ENCODE measurements around the gene SH3BP4. TPM values are rescaled to one million over a fixed set of nuclear protein-coding genes. Genes with fewer than 3 reads are reported as not detected.

SH3BP4 gene
- total and polyA plus RNA-seq, 4 donors, result 4.1 to 18.4 (median 12.2) TPM

DNA sequence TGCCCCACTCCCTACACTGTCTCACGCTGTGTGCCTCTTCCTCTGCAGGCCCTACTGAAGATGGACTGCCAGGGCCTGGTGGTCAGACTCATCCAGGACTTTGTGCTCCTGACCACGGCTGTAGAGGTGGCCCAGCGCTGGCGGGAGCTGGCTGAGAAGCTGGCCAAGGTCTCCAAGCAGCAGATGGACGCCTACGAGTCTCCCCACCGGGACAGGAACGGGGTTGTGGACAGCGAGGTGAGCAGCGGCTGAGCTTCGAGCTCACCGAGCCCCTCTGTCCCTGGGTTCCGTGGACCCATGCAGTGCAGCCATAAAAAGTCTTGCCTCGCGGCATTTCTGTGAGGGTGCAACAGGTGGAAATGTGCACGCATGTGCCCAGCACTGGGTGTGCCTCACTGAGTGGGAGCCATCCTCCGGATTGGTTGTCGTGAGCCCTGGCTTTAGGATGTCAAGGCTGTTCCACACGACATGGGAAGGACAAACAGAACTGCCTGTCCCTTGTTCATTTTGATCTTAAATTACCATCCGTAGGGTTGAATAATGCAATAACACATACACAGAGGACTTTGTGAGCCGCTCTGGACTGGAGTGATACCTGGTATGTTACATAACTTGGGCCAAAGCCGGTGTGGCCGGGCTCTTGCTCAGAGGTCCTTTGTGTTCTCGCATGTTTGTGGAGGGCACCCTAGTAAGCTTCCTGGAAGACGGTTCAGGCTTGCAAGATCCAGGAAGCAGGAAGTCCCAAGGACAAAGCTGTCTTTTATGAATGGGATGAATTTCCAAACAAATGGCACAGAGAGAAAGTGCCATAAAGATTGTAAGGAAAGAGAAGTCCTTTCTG, 100.9 kb downstream of the SH3BP4 start:
- peak overlapping the region; percentile 21 to 40 for H3K27ac ChIP-seq (ENCODE audit: low read depth in 1 of 2, low read length in 2 of 2)
- DNase-seq (ENCODE audit: low spot score), result no peak
- no peaks in the 10 kb centered on the region for H3K9me3 ChIP-seq (ENCODE audit: control insufficient read depth in 4 of 4, low read length in 3 of 4)
- TF ChIP-seq RXRA (IDR thresholded peaks at IDR 0.05) (peak in 1 of 2 donors; percentile 28), JUND (IDR thresholded peaks at IDR 0.05) (no peak), ATF3 (IDR thresholded peaks at IDR 0.05) (no peak), YY1 (IDR thresholded peaks at IDR 0.05) (no peak), NR2F2 (IDR thresholded peaks at IDR 0.05) (no peak), FOXA2 (IDR thresholded peaks at IDR 0.05) (no peak), ZBTB33 (IDR thresholded peaks at IDR 0.05) (no peak)
- TF ChIP-seq, protein P1, sequence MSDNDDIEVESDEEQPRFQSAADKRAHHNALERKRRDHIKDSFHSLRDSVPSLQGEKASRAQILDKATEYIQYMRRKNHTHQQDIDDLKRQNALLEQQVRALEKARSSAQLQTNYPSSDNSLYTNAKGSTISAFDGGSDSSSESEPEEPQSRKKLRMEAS (IDR thresholded peaks at IDR 0.05), result no peak
- WGBS, result 71% methylated on average over 25 of the region's 25 CpGs
- no peak overlapping the region for H3K9ac ChIP-seq (ENCODE audit: low read depth in 1 of 2, low read length in 2 of 2)
- H3K4me3 ChIP-seq (ENCODE audit: low read depth in 1 of 3, low read length in 3 of 3), result no peak overlapping the region
- H3K27me3 ChIP-seq (ENCODE audit: control insufficient read depth in 4 of 4, insufficient read depth in 4 of 4, low read length in 3 of 4), result no peaks in the 10 kb centered on the region
- H3K4me1 ChIP-seq (ENCODE audit: control insufficient read depth in 4 of 4, insufficient read depth in 4 of 4, low read length in 3 of 4), result peaks cover 19 to 54% (median 34%) of the 10 kb centered on the region in 4 donors
- peaks cover 0 to 11% (median 7%) of the 10 kb centered on the region in 4 donors for H3K36me3 ChIP-seq (ENCODE audit: control insufficient read depth in 4 of 4, insufficient read depth in 3 of 4, low read depth in 1 of 4, low read length in 3 of 4)

DNA sequence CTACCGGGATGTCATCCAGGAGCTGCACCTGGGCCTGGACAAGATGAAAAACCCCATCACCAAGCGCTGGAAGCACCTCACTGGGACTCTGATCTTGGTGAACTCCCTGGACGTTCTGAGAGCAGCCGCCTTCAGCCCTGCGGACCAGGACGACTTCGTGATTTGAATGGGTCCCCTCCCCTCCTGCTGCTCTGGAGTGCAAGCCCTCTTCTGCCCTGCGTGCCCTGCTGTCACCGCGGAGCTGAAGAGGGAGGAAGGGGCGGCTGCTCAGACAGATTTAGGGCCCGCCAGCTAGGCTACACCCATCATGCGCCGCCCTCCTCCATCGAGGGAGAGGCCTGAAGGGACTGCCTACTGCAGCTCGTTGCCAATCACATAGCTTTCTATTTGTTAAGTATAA, 101.8 kb downstream of the SH3BP4 start:
- TF ChIP-seq REST (IDR thresholded peaks at IDR 0.05), result no peak
- TF ChIP-seq RXRA (IDR thresholded peaks at IDR 0.05), result no peak
- no peak for TF ChIP-seq ATF3 (IDR thresholded peaks at IDR 0.05)
- no peak for TF ChIP-seq TAF1 (conservative IDR thresholded peaks at IDR 0.05)
- no peak for TF ChIP-seq HNF4A (conservative IDR thresholded peaks at IDR 0.05)
- no peak for TF ChIP-seq NR2F2 (IDR thresholded peaks at IDR 0.05)
- no peak for TF ChIP-seq GABPA (IDR thresholded peaks at IDR 0.05 in 1 of 2, conservative IDR thresholded peaks at IDR 0.05 in 1 of 2)
- TF ChIP-seq FOXA1 (IDR thresholded peaks at IDR 0.05), result no peak
- TF ChIP-seq JUND (IDR thresholded peaks at IDR 0.05), result no peak
- no peak for TF ChIP-seq FOXA2 (IDR thresholded peaks at IDR 0.05)
- TF ChIP-seq YY1 (IDR thresholded peaks at IDR 0.05), result no peak
- no peak for TF ChIP-seq HNF4G (IDR thresholded peaks at IDR 0.05)
- TF ChIP-seq ZBTB33 (IDR thresholded peaks at IDR 0.05), result no peak
- no peak for TF ChIP-seq SP1 (IDR thresholded peaks at IDR 0.05)
- TF ChIP-seq CTCF (IDR thresholded peaks at IDR 0.05; ENCODE audit: low read depth, low read length, missing input control), result no peak
- no peak for TF ChIP-seq EGR1 (IDR thresholded peaks at IDR 0.05; ENCODE audit: low read depth in 2 of 2)
- no peak for TF ChIP-seq RAD21 (IDR thresholded peaks at IDR 0.05)
- TF ChIP-seq, protein P1 (IDR thresholded peaks at IDR 0.05), result no peak
- Histone ChIP-seq H3K9ac (ENCODE audit: low read depth in 1 of 2, low read length in 2 of 2) (no peak overlapping the region), H3K4me3 (ENCODE audit: low read depth in 1 of 3, low read length in 3 of 3) (no peak overlapping the region), H3K9me3 (ENCODE audit: control insufficient read depth in 4 of 4, low read length in 3 of 4) (no peaks in the 10 kb centered on the region), H3K36me3 (ENCODE audit: control insufficient read depth in 4 of 4, insufficient read depth in 3 of 4, low read depth in 1 of 4, low read length in 3 of 4) (peaks cover 0 to 11% (median 7%) of the 10 kb centered on the region in 4 donors), H3K27me3 (ENCODE audit: control insufficient read depth in 4 of 4, insufficient read depth in 4 of 4, low read length in 3 of 4) (no peaks in the 10 kb centered on the region), H3K27ac (ENCODE audit: low read depth in 1 of 2, low read length in 2 of 2) (no peak overlapping the region), H3K4me1 (ENCODE audit: control insufficient read depth in 4 of 4, insufficient read depth in 4 of 4, low read length in 3 of 4) (peaks cover 16 to 45% (median 28%) of the 10 kb centered on the region in 4 donors)
- DNase-seq (ENCODE audit: low spot score), result no peak
- WGBS, result 88% methylated on average over 16 of the region's 16 CpGs
